T-helper 2 cell treated with Interferon-gamma antibody and Interleukin-4, amounts not matched to agents 100 ng/mL and 5 ng/mL, for 36 hours (primary cell): ENCODE measurements around the gene MARCHF9. TPM values are rescaled to one million over a fixed set of nuclear protein-coding genes. Genes with fewer than 3 reads are reported as not detected.

Experiments
- intact Hi-C: fragments of 100-400 bp; cut with micrococcal nuclease; formaldehyde crosslinking; loops from one replicate; pipeline ENCODE4 v1.15.1; 2023
- total RNA-seq: library from RNA; stranded (reverse); gene quantifications from 2 replicates; pipeline ENCODE4 v1.2.3, GENCODE V29; 2022

Gene MARCHF9
- total RNA-seq, 1 donor from 2014 or later: 21.2 TPM

- intact Hi-C loops: loop anchor here (1.0 to 10.0 kb wide), 9 partner anchors 8 to 1118 kb away; partner anchors contain the start of genes ARHGAP9, BAZ2A, CTDSP2 and DCTN2
Measured at GRCh38 chr12:57752668-57753000, 2.3 kb upstream of the MARCHF9 start.

- intact Hi-C loops: loop anchor here (5.0 to 10.0 kb wide), 4 partner anchors 93 to 1119 kb away; partner anchors contain the start of genes ARHGAP9, BAZ2A, CTDSP2 and PTGES3
Measured at GRCh38 chr12:57753756-57754337, 1.1 kb upstream of the MARCHF9 start.

GRCh38 chr12:57755194-57755453 is 221 bp downstream of the MARCHF9 start:
- intact Hi-C loops: loop anchor here (1.0 to 10.0 kb wide), 3 partner anchors 27 to 1120 kb away; partner anchors contain the start of genes BAZ2A and TSFM

- intact Hi-C loops: loop anchor here (1.0 to 10.0 kb wide), 6 partner anchors 10 to 1121 kb away; partner anchors contain the start of genes BAZ2A, EEF1AKMT3, METTL1 and TSFM
Measured at GRCh38 chr12:57755454-57756372, 810 bp downstream of the MARCHF9 start.

GRCh38 chr12:57756406-57757341 is 1.8 kb downstream of the MARCHF9 start:
- intact Hi-C loops: loop anchor here (1.0 to 10.0 kb wide), 5 partner anchors 9 to 1122 kb away; partner anchors contain the start of genes BAZ2A, EEF1AKMT3 and METTL1

GRCh38 chr12:57757771-57758170 is 2.9 kb downstream of the MARCHF9 start:
- intact Hi-C loops: loop anchor here (5.0 to 10.0 kb wide), 2 partner anchors 75 to 1123 kb away; partner anchors contain the start of gene BAZ2A

- intact Hi-C loops: loop anchor here (5.0 to 10.0 kb wide), 2 partner anchors 74 to 1124 kb away; partner anchors contain the start of gene BAZ2A
Measured at GRCh38 chr12:57758552-57759359, 3.9 kb downstream of the MARCHF9 start.

- intact Hi-C loops: loop anchor here (5.0 to 10.0 kb wide), 2 partner anchors 73 to 1125 kb away; partner anchors contain the start of gene BAZ2A
Measured at GRCh38 chr12:57759360-57759980, 4.6 kb downstream of the MARCHF9 start.

- intact Hi-C loops: no loop called here
Measured at GRCh38 chr12:57760347-57760982, 5.6 kb downstream of the MARCHF9 start.

GRCh38 chr12:57761391-57761998 is 6.6 kb downstream of the MARCHF9 start:
- intact Hi-C loops: no loop called here

GRCh38 chr12:57762463-57762862 is 7.6 kb downstream of the MARCHF9 start:
- intact Hi-C loops: no loop called here

- intact Hi-C loops: no loop called here
Measured at GRCh38 chr12:57763881-57764661, 9.2 kb downstream of the MARCHF9 start.

- intact Hi-C loops: loop anchor here (1.0 kb wide), 1 partner anchor 8 kb away; no protein-coding TSS in a partner anchor
Measured at GRCh38 chr12:57764662-57765002, 9.7 kb downstream of the MARCHF9 start.

- intact Hi-C loops: loop anchor here (1.0 kb wide), 1 partner anchor 9 kb away; no protein-coding TSS in a partner anchor
Measured at GRCh38 chr12:57765003-57765697, 10.2 kb downstream of the MARCHF9 start.

GRCh38 chr12:57765698-57766463 is 11.0 kb downstream of the MARCHF9 start:
- intact Hi-C loops: loop anchor here (1.0 kb wide), 1 partner anchor 10 kb away; no protein-coding TSS in a partner anchor
